Mesothelial cell of epicardium (in vitro differentiated cells): Measurements from ENCODE around the gene SLC38A6. TPM values are rescaled to one million over a fixed set of nuclear protein-coding genes. Genes with fewer than 3 reads are reported as not detected.

ENCODE experiments used
- DNase-seq, 2 experiments: peaks; one replicate each; pipeline ENCODE4 v3.0.0; 2021; ENCODE audit warnings: low spot score in 2 of 2; ENCODE audit not compliant: unreplicated experiment in 2 of 2
- H3K27ac Mint-ChIP-seq: 2 replicates; pipeline ENCODE4 v1.8.0; 2021; ENCODE audit warnings: mixed read lengths
- H3K27me3 Mint-ChIP-seq: 2 replicates; pipeline ENCODE4 v1.8.0; 2021; ENCODE audit warnings: low read depth, mixed read lengths
- H3K36me3 Mint-ChIP-seq: 2 replicates; pipeline ENCODE4 v1.8.0; 2021; ENCODE audit warnings: mixed read lengths
- H3K4me1 Mint-ChIP-seq: 2 replicates; pipeline ENCODE4 v1.8.0; 2021; ENCODE audit warnings: mixed read lengths
- H3K4me3 Mint-ChIP-seq: 2 replicates; pipeline ENCODE4 v1.8.0; 2021; ENCODE audit warnings: mild to moderate bottlenecking, moderate library complexity, mixed read lengths
- H3K9me3 Mint-ChIP-seq: 2 replicates; pipeline ENCODE4 v1.8.0; 2021; ENCODE audit warnings: mixed read lengths
- total RNA-seq: library from RNA; stranded (reverse); gene quantifications from 3 replicates; pipeline ENCODE4 v1.2.1, GENCODE V29; 2021
- TF ChIP-seq, protein P1 (sequence below): fragments of 200-600 bp; sonication (generic); IDR thresholded peaks from one replicate; pipeline ENCODE4 v1.5.0; 2021; ENCODE audit warnings: antibody characterized with exemption; ENCODE audit not compliant: unreplicated experiment

SLC38A6 gene
- total RNA-seq, 1 donor from 2014 or later: 17.1 TPM

DNA sequence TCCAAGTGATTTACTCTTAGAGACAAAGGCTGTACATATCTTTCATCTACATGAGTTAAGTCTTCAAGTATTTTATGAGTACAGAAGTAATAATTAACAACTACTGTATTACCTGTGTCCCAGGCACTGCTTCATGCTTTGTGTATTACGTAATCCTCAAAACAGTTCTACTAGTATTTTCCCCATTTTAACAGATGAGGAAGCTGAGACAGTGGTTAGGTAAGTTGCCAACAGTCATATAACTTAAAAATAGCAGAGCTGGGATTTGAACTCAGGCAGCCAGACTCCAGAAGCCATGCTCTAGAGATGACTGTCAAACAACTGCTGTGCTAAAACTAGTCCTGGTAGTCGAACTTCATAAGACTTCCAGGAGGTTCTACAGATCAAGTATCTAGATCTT is 10.9 kb upstream of the SLC38A6 start:
- TF ChIP-seq, protein P1, sequence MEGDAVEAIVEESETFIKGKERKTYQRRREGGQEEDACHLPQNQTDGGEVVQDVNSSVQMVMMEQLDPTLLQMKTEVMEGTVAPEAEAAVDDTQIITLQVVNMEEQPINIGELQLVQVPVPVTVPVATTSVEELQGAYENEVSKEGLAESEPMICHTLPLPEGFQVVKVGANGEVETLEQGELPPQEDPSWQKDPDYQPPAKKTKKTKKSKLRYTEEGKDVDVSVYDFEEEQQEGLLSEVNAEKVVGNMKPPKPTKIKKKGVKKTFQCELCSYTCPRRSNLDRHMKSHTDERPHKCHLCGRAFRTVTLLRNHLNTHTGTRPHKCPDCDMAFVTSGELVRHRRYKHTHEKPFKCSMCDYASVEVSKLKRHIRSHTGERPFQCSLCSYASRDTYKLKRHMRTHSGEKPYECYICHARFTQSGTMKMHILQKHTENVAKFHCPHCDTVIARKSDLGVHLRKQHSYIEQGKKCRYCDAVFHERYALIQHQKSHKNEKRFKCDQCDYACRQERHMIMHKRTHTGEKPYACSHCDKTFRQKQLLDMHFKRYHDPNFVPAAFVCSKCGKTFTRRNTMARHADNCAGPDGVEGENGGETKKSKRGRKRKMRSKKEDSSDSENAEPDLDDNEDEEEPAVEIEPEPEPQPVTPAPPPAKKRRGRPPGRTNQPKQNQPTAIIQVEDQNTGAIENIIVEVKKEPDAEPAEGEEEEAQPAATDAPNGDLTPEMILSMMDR: no peak
- Mint-ChIP-seq H3K4me1 (peaks cover 2% of the 10 kb centered on the region), H3K4me3 (no peak overlapping the region), H3K9me3 (peaks cover 3% of the 10 kb centered on the region), H3K27ac (no peak overlapping the region), H3K36me3 (peaks cover 27% of the 10 kb centered on the region), H3K27me3 (no peaks in the 10 kb centered on the region)
- DNase-seq: no peak

DNA sequence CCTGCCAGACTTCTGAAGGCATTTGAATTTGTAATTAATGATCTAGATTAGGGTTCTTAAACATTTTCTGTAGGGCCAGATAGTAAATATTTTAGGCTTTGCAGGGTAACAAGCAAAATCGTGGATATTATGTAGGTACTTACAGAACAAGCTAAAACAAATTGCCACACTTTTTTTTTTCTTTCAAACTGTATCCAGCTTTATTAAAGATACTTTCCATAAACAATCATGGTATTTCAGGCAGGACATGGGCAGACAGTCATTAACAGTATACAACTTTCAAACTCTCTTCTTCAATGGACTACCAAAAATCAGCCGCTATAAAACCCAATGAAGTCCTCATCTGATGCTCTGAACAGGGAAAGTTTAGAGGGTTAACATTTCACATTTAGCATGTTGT is 9.8 kb upstream of the SLC38A6 start:
- Mint-ChIP-seq H3K4me3 (no peak overlapping the region), H3K27me3 (no peaks in the 10 kb centered on the region), H3K4me1 (peaks cover 2% of the 10 kb centered on the region), H3K9me3 (peaks cover 3% of the 10 kb centered on the region), H3K27ac (no peak overlapping the region), H3K36me3 (peaks cover 27% of the 10 kb centered on the region)
- no peak for DNase-seq
- TF ChIP-seq, protein P1: no peak

DNA sequence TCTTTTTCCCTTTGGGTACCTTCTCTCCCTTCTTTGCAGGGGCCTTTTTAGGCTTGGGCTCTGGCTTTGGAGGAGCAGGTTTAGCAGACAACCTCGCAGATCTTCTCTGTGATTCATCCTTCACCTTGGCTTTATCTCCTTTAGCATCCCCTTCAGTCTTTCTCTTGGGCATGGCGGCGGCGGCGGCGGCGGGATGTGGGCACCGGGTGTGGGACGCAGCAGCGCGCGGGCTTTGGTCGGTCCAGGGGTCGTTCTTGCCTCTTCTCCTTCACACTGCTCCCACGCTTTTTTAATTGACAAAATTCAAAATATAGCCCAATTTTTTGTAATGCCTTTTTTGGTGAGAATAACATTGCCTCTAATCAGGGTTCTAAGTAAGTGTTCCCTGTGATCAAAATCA is 8.8 kb upstream of the SLC38A6 start:
- TF ChIP-seq, protein P1: no peak
- Mint-ChIP-seq H3K36me3 (peaks cover 32% of the 10 kb centered on the region), H3K9me3 (peaks cover 3% of the 10 kb centered on the region)

DNA sequence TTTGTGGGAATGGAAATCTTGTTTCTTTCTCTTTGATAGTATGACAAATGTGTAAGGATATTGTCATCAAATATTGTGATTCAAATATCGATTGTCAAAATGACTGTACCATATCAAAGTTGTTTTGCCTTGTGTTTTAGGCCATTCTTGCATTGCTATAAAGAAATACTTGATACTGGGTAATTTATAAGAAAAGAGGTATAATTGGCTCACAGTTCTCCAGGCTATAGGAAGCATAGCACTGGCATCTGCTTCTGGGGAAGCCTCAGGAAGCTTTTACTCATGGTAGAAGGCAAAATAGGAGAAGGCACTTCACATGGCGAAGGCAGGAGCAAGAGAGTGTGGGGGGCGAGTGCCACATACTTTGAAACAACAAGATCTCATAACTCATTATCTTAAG is 8.0 kb upstream of the SLC38A6 start:
- Mint-ChIP-seq H3K27me3 (no peaks in the 10 kb centered on the region), H3K4me1 (peaks cover 7% of the 10 kb centered on the region), H3K27ac (no peak overlapping the region), H3K36me3 (peaks cover 36% of the 10 kb centered on the region), H3K9me3 (peaks cover 3% of the 10 kb centered on the region), H3K4me3 (no peak overlapping the region)
- DNase-seq: no peak
- TF ChIP-seq, protein P1: no peak

More for the DNA sequence above, 8.8 kb upstream of the SLC38A6 start:
- Mint-ChIP-seq H3K4me1 (peaks cover 3% of the 10 kb centered on the region), H3K27me3 (no peaks in the 10 kb centered on the region), H3K4me3 (no peak overlapping the region), H3K27ac (no peak overlapping the region)
- no peak for DNase-seq

DNA sequence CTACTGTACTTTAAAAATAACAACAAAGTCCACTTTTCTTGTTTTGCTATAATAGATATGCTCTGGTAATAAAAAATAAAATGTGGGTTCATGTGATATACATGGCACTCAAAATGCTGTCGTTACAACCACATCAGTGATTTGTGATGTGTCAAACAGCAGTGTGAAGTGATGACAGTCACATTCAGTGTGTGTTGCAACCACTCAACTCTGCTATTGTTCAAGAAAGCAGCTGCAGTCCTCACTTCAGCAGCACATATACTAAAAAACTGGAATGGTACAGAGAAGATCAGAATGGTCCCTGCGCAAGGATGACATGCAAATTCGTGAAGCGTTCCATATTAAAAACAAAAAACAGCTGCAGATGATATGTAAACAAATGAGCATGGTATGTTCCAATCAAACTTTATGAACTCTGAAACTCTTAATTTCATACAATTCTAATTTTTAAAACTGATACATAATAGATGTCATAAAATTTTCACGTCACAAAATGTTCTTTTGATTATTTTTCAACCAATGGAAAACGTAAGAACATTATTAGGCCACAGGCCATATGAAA is 6.9 kb upstream of the SLC38A6 start:
- Mint-ChIP-seq H3K4me1 (peaks cover 12% of the 10 kb centered on the region), H3K9me3 (peaks cover 3% of the 10 kb centered on the region), H3K4me3 (no peak overlapping the region), H3K27ac (no peak overlapping the region), H3K36me3 (peaks cover 36% of the 10 kb centered on the region), H3K27me3 (no peaks in the 10 kb centered on the region)
- TF ChIP-seq, protein P1: no peak
- DNase-seq: no peak

DNA sequence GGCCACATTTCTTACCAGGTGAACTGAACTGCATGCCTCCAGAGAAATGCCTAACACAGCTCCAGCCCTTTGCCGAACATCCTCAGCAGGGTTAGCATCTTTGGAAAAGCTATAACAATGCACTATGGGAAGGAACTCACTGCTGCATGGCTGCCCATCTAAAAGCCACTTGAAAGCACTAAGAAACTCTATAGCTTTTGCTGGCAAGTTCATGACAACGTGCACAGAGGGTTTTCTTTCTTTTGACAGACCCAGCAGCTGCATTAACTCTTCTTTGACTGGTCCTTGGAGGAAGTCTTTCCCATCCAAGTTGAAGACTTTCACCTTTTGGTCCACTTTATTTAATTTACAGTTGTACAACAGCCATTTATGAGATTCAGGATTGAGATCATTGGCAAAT is 5.5 kb upstream of the SLC38A6 start:
- TF ChIP-seq, protein P1: no peak
- Mint-ChIP-seq H3K27me3 (no peaks in the 10 kb centered on the region), H3K4me1 (peaks cover 12% of the 10 kb centered on the region), H3K27ac (no peak overlapping the region), H3K36me3 (peaks cover 36% of the 10 kb centered on the region), H3K4me3 (no peak overlapping the region), H3K9me3 (peaks cover 3% of the 10 kb centered on the region)
- DNase-seq: no peak
